ENCODE data around the gene PRDX5.

Gene PRDX5

DNA sequence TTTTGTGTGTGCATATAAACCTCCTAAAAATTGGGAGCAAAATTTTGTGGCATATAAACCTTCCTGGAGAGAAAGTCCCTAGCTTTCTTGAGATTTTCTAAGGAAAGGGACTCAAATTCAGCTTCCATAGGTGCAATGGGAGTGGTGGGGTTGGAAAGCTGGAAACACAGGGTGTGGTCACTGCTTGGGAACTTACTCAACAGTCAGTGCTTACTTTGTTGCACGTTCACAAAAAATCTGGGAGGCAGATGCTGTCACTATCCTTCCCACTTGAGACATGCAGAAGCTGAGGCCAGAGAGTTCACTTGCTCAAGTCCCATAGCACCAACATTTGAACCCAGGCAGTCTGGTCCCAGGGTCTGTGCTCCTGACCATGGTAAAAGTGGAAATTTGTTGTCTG lies 21.7 kb upstream of the PRDX5 start:
- no peak for TF ChIP-seq TAF1 (IDR thresholded peaks at IDR 0.05; ENCODE audit: low read depth)
- TF ChIP-seq CREB1 (IDR thresholded peaks at IDR 0.05; ENCODE audit: low read depth), result no peak
- no peak for TF ChIP-seq TCF12 (IDR thresholded peaks at IDR 0.05; ENCODE audit: low read depth)
- TF ChIP-seq, protein P1, sequence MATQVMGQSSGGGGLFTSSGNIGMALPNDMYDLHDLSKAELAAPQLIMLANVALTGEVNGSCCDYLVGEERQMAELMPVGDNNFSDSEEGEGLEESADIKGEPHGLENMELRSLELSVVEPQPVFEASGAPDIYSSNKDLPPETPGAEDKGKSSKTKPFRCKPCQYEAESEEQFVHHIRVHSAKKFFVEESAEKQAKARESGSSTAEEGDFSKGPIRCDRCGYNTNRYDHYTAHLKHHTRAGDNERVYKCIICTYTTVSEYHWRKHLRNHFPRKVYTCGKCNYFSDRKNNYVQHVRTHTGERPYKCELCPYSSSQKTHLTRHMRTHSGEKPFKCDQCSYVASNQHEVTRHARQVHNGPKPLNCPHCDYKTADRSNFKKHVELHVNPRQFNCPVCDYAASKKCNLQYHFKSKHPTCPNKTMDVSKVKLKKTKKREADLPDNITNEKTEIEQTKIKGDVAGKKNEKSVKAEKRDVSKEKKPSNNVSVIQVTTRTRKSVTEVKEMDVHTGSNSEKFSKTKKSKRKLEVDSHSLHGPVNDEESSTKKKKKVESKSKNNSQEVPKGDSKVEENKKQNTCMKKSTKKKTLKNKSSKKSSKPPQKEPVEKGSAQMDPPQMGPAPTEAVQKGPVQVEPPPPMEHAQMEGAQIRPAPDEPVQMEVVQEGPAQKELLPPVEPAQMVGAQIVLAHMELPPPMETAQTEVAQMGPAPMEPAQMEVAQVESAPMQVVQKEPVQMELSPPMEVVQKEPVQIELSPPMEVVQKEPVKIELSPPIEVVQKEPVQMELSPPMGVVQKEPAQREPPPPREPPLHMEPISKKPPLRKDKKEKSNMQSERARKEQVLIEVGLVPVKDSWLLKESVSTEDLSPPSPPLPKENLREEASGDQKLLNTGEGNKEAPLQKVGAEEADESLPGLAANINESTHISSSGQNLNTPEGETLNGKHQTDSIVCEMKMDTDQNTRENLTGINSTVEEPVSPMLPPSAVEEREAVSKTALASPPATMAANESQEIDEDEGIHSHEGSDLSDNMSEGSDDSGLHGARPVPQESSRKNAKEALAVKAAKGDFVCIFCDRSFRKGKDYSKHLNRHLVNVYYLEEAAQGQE (IDR thresholded peaks at IDR 0.05; ENCODE audit: low read depth), result no peak
- no peak for TF ChIP-seq FOXM1 (IDR thresholded peaks at IDR 0.05; ENCODE audit: borderline replicate concordance, low read depth)
- TF ChIP-seq, protein P2, sequence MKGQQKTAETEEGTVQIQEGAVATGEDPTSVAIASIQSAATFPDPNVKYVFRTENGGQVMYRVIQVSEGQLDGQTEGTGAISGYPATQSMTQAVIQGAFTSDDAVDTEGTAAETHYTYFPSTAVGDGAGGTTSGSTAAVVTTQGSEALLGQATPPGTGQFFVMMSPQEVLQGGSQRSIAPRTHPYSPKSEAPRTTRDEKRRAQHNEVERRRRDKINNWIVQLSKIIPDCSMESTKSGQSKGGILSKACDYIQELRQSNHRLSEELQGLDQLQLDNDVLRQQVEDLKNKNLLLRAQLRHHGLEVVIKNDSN (IDR thresholded peaks at IDR 0.05), result no peak
- no peak for TF ChIP-seq RAD21 (IDR thresholded peaks at IDR 0.05; ENCODE audit: low read depth)
- TF ChIP-seq ZBTB7A (IDR thresholded peaks at IDR 0.05; ENCODE audit: low read depth), result no peak
- TF ChIP-seq EP300 (IDR thresholded peaks at IDR 0.05; ENCODE audit: borderline replicate concordance), result no peak
- no peak for TF ChIP-seq YY1 (IDR thresholded peaks at IDR 0.05; ENCODE audit: low read depth)
- no peak for TF ChIP-seq NFIC (IDR thresholded peaks at IDR 0.05)
- no peak for TF ChIP-seq CEBPB (IDR thresholded peaks at IDR 0.05)
- no peak for TF ChIP-seq EGR1 (IDR thresholded peaks at IDR 0.05)
- no peak for TF ChIP-seq TEAD4 (IDR thresholded peaks at IDR 0.05)
- TF ChIP-seq, protein P3, sequence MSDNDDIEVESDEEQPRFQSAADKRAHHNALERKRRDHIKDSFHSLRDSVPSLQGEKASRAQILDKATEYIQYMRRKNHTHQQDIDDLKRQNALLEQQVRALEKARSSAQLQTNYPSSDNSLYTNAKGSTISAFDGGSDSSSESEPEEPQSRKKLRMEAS (IDR thresholded peaks at IDR 0.05), result no peak

DNA sequence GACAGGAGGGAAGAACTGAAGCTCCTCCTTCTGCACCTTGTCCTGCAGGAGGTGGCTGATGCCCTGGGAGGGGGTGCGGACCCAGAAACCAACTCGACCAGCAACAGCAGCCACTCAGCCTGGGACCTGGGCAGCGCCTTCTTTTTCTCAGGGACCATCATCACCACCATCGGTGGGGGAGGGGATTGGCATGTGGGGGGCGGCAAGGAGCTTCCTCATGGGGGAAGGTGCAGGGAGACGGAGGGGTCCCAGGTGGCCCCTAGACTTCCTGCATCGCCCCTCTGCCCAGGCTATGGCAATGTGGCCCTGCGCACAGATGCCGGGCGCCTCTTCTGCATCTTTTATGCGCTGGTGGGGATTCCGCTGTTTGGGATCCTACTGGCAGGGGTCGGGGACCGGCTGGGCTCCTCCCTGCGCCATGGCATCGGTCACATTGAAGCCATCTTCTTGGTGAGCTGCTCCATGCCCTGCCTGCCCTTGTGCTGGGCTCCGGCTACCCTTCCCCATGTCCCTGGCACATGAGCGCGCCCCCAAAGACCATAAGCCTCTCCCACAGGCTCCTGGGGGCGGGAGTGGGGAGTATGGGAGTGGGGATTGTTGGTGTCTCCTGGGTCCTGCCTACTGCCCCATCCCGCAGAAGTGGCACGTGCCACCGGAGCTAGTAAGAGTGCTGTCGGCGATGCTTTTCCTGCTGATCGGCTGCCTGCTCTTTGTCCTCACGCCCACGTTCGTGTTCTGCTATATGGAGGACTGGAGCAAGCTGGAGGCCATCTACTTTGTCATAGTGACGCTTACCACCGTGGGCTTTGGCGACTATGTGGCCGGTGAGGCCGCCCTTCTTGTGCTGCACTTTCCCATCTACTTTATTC lies 20.9 kb upstream of the PRDX5 start:
- TF ChIP-seq, protein P3 (IDR thresholded peaks at IDR 0.05), result no peak
- TF ChIP-seq YY1 (IDR thresholded peaks at IDR 0.05; ENCODE audit: low read depth) (no peak), EGR1 (IDR thresholded peaks at IDR 0.05) (no peak), ZBTB7A (IDR thresholded peaks at IDR 0.05; ENCODE audit: low read depth) (no peak), TAF1 (IDR thresholded peaks at IDR 0.05; ENCODE audit: low read depth) (no peak), EP300 (IDR thresholded peaks at IDR 0.05; ENCODE audit: borderline replicate concordance) (no peak), TCF12 (IDR thresholded peaks at IDR 0.05; ENCODE audit: low read depth) (no peak), NFIC (IDR thresholded peaks at IDR 0.05) (no peak), CREB1 (IDR thresholded peaks at IDR 0.05; ENCODE audit: low read depth) (no peak), FOXM1 (IDR thresholded peaks at IDR 0.05; ENCODE audit: borderline replicate concordance, low read depth) (no peak), CEBPB (IDR thresholded peaks at IDR 0.05) (no peak), RAD21 (IDR thresholded peaks at IDR 0.05; ENCODE audit: low read depth) (no peak), TEAD4 (IDR thresholded peaks at IDR 0.05) (no peak)
- TF ChIP-seq, protein P1 (IDR thresholded peaks at IDR 0.05; ENCODE audit: low read depth), result no peak
- TF ChIP-seq, protein P2 (IDR thresholded peaks at IDR 0.05), result no peak

DNA sequence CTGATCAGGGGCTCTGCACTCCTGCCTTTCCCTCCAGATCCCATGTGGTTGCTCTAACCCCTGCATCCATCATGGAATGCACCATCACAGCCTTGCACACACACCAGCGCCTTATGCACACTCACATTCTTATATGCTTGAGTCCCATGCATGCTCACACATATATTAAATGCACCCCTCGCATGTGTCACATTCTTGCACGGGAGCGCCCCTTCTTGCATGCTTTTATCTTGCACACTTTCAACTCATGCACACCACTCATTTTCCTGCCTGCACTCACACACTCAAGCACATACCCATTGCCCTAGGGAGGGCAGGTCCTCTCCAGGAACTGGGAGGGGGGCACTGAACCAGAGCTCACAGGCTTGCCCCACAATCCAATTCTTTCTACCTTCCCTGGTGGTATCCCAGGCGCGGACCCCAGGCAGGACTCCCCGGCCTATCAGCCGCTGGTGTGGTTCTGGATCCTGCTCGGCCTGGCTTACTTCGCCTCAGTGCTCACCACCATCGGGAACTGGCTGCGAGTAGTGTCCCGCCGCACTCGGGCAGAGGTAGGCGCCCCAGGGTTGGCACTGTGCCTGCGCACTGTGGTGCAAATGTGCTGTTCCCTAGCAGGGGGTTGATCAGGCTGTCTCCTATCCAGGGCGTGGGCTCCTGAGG lies 20.1 kb upstream of the PRDX5 start:
- TF ChIP-seq EGR1 (IDR thresholded peaks at IDR 0.05) (no peak), ZBTB7A (IDR thresholded peaks at IDR 0.05; ENCODE audit: low read depth) (no peak), TEAD4 (IDR thresholded peaks at IDR 0.05) (no peak), RAD21 (IDR thresholded peaks at IDR 0.05; ENCODE audit: low read depth) (no peak), TCF12 (IDR thresholded peaks at IDR 0.05; ENCODE audit: low read depth) (no peak; the same call in 1 of the 2 replicates), YY1 (IDR thresholded peaks at IDR 0.05; ENCODE audit: low read depth) (0 out of 2 replicates have a peak, but pooled peaks have one; percentile 16), CREB1 (IDR thresholded peaks at IDR 0.05; ENCODE audit: low read depth) (no peak), NFIC (IDR thresholded peaks at IDR 0.05) (peak; percentile 94), CEBPB (IDR thresholded peaks at IDR 0.05) (no peak), TAF1 (IDR thresholded peaks at IDR 0.05; ENCODE audit: low read depth) (no peak), EP300 (IDR thresholded peaks at IDR 0.05; ENCODE audit: borderline replicate concordance) (no peak; the same call in 1 of the 2 replicates)
- TF ChIP-seq, protein P1 (IDR thresholded peaks at IDR 0.05; ENCODE audit: low read depth), result no peak
- TF ChIP-seq, protein P2 (IDR thresholded peaks at IDR 0.05), result no peak
- TF ChIP-seq, protein P3 (IDR thresholded peaks at IDR 0.05), result 0 out of 2 replicates have a peak, but pooled peaks have one; percentile 20
